DMS 273 treated with DMSO at 0.1 percent for 48 hours (cell line): ENCODE data around the gene RCC2.

Experiments used
- DNase-seq: peaks from one replicate; lab custom pipeline; 2025; lab: John Stamatoyannopoulos, UW

The RCC2 gene

DNA sequence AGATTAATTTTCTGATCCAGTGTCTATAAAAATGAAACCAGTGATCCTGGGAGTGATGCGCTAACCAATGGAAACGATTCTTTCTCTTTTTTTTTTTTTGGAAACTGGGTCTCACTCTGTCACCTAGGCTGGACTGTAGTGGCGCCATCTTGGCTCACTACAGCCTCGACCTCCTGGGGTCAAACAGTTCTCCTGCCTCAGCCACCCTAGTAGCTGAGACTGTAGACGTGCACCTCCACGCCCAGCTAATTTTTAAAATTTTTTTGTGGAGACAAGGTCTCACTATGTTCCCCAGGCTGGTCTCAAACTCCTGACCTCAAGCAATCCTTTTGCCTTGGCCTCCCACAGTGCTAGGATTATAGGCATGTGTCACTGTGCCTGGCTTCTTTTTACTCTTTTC lies 3.4 kb upstream of the RCC2 start:
- DNase-seq: no peak

GRCh38 chr1:17441993-17442357 lies 2.5 kb upstream of the RCC2 start:
- DNase-seq: no peak

DNA sequence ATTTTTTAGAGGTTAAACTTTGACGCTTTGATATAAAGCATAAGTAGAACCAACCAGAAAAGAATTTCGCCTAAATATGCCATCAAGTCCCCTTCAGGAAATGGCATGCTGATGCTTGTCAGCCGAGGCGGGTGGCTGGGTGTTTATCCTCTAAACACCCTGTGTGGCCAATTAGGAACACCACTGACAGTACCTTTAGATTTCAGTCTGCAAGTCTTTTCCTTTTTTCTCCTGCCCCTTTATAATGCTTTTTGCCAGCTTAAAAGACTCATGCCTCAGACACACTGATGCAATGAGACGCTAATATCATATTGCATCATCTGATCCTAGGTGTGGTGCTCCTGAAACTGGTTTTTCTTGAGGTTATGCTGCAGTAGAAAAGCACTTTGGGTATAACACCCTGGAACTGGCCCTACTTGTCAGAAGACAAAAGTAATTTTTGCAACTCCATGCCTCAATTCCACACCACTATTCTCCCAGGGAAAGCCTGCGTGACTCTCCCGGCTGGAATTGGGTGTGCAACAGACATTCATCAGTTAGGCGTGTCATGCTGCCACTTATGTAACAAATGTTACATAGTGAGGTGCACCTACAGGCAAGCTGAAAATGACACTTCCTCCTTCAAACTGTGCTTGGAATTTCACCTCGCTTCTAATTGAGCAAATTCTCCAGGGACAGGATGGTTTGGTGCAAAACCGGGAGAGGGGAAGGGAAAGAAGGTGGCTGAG lies 2.0 kb upstream of the RCC2 start:
- DNase-seq: no peak

GRCh38 chr1:17440827-17441168 lies 1.3 kb upstream of the RCC2 start:
- no peak for DNase-seq

- no peak for DNase-seq
These were observed 773 bp upstream of the RCC2 start for GRCh38 chr1:17440074-17440826.

DNA sequence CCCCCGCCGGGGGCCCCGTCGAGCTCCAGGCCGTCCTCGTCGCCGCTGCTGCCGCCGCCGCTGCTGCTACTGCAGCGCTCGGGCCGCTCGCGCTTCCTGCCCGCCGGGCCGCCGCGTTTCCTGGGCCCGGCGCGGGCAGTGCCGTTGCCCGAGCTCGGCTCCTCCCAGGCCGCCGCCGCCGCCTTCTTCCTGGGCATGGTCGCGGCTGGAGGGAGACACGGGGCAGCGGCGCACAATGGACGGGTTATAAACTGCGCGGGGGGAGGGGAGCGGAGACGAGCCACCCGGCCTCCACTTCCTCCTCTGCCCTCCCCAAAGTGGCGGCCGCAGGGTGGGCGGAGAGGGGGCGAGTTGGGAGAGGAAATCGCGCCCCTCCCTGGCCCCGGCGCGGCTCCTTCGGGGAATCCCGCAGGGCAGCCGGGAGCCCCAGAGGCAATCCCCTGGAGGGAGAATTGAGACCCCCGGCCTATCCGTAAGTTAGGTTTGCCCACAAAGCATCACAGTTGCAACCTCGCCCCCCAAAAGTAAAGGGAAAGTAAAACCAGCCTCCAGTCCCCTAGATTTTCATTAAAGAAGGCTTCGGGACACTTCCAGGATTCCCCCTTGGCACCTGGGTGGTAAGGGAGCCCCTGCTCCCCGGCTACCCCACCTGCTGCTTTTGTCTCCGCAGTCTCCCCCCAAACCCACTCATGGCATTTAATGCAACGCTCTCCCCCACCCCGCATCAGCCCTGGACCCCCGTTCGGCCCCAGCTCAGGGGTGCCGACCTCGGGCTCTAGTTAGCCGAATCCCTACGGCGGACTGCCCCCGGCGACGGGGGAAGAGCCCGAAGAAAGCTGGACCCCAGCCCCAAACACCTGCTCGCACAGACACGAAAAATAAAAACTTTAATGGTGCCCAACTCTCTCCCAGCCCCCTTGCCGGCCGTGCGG lies 893 bp downstream of the RCC2 start:
- DNase-seq: no peak

DNA sequence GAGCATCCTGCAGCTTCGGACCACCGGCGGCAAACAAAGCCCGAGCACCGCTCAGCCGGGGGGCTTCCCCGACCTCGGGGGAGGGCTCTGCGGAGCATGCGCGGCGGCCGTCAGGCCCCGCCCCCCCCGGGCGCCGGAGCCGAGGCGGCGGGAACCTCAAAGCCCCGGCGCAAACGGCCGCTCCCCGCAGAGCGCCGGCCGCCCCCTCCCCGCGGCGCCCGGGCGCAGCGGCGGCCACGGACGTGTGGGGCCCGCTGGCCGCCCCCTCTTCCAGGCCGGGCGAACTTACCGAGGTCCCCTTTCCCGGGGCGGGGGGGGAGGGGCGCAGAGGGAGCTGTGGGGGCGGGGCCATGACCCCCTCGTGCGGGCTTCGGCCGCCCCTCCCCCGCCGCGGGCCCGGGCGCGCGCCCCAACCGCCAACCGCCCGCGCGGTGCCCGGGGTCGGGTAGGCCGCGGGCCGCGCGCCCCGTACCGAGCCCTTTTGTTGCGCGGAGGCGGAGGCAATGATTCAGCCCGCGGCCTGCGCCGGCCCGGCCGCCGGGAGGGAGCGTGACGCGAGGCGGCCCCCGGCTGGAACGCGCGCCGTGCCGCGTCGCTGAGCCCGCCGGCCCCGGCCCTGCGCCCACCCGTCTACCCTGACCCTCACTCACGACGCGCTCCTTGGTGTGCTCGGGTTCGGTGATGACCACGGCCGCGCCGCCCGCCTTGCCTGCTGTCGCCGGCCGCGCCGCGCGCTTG lies 1.7 kb downstream of the RCC2 start:
- DNase-seq: no peak

DNA sequence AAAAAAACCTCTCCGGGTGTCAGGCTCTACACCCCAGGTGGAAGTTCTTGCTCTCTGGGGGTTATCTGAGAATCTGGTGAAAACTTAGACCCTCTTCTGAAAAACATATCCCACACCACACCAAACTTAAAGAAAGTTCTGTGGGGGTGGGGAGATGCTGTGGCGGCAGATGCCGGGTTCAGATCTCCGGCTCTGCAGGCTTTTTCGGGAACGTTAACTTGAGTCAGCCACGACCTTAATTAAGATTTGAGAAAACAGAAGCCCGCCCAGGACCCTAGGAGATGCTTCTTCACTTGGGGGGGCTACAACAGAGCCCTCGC lies 2.3 kb downstream of the RCC2 start:
- DNase-seq: no peak

DNA sequence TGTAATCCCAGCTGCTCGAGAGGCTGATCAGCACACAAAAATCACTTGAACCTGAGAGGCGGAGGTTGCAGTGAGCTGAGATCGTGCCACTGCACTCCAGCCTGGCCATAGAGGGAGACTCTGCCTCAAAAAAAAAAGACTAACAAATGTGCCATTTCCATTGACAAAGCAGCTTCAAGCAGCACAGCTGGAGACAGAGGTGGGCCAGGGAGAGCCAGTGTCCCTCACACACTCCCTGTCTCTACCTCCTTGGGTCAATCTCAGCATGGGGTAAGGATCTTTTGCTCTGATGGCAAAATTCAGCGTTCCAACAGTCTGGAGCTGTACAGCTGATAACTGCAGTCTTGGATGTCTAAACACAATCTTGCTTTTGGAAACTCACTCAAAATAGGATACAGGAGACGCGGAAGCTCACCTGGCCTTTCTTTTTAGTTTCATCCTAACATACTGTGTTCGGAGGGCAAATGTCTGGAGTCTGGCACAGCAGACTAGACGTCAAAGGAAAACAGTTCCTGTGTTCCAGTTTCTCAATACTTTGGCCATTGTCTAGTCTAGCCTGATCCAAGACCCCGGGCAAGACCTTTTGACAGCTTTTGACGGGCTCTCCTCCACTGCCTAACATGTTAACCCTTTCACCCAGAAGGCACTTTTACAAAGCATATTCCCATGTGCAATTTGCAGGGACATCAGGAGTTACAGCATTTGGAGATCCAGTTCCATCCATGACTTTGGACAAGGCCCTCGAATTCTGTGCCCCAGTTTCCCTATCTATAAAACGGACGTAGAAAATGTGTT lies 2.9 kb downstream of the RCC2 start:
- no peak for DNase-seq

DNA sequence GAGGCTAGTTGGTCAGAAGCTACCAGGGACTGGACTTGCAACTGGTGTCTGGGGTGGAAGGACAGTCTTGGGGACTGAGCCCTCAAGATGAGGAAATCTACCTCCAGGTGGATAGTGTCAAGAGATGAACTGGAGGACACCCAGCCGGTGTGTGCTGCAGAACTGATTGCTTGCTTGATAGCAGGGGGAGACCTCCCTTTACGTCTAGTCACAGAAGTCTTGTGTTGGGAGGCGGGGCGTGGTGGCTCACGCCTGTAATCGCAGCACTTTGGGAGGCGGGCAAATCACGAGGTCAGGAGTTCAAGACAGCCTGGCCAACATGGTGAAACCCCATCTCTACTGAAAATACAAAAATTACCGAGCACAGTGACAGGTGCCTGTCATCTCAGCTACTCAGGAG lies 4.9 kb downstream of the RCC2 start:
- no peak for DNase-seq

GRCh38 chr1:17434016-17434415 lies 5.5 kb downstream of the RCC2 start:
- no peak for DNase-seq

DNA sequence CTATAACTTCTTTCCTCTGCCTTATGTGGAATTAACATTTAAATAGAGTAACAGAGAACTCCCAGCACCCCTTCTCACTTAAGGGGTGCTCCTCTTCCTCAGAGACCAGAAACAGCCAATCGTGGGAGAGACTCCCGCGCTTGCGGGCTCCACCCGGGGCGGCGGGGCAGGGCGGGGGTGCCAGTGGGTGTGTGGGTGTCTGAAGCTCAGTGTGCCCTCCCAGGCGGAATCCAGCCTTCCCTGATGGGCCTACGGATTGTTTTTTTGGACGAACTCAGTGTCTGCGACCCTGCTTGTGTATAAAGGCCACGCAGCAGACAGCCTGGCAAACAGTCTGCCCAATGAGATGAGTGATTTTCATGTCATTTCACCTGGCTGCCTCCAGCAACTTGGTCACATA lies 6.2 kb downstream of the RCC2 start:
- no peak for DNase-seq

DNA sequence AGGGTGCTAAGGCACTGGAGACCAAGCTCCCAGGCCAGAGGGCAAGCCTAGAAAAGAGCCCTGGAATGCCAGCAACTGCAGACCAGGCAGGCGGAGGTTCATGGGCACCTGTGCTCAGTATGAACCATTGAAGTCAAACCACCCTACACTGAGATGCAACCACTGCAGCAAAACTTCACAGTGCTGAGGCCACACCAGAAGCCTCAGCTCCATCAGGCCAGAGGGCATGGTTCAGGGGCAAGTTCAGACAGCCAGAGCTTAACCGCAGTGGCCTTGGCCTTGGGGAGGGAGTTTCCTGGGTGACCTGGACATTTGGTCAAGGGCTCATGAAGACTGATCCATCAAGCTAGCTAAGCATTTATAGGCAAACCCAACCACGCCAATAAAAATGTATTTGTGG lies 7.1 kb downstream of the RCC2 start:
- no peak for DNase-seq

DNA sequence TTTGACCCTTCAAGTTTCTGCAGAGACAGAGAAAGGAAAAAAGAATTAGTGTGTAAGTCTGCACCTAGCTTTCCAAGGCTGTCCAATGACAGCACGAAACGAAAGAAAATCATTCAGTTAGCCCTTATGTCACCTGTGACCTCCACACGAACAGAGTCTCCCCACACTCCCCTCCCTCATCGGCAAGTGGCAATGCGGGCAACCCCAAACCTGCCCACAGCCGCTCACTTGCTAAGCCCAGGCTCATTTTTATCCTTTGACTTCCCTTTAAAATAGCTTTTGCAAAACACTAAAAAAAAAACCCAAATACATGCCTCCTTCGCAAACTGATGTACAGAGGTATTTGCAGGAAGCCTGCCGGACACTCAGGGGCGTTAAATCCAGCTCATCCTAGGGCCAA lies 10.3 kb downstream of the RCC2 start:
- DNase-seq: no peak

GRCh38 chr1:17427696-17428660 lies 11.5 kb downstream of the RCC2 start:
- DNase-seq: no peak

DNA sequence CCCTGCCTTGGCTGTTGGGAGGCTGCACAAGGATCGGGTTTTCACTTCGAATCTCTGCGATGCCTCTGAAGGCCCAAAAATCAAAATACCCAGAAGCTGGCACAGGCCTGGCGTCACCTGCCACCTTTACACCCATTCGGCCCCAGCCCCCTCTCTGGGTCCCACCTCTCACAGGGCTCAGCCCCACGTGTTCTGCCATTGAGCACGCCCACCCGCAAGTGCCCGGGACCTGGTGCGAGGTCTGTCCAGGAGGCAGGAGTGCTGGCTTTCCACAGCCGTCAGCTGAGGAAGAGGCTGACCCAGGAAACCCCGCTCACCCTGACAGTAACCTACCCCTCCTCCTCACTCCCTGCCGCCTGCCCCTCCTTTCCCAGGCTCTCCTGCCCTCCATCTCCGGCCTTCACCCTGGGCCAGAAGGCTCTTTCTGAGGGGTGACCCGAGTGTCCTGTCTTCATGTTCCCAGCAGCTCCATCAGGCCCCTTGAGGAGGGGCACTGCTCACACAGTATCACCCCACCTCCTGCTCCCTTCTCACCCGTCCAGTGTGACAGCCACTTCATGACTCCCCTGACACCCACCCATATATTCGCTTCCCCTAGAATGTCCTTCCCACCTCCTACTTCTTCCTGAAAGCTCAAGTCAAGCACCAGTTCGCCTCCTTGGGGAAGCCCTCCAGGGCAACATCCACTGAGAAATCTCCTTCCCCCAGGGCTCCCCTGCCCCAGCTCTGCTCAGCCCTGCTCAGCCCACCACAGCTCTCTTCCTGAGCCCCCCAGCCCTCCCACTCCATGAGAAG lies 13.5 kb downstream of the RCC2 start:
- no peak for DNase-seq

DNA sequence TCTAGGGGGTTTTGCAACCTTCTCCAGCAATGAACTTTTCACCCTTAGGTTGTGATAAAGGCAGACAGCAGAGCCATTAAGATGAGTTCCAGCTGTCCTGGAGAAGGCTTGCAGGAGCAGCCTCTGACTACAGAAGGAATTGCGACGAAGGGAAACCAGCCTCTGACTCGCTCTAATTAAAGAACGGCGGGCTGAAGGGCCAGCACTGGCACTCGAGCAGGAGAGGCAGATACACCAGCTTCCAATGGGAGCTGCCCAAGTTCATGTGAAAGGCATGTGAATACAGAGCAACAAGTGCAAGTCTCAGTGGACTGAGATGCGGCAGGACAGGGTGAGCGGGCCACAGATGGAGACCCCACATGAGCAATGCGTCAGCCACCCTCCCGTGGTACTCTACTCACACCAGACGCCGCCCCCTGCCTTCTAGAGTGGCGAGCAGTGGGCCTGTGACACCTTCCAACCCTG lies 15.7 kb downstream of the RCC2 start:
- DNase-seq: no peak

- no peak for DNase-seq
These were observed 17.0 kb downstream of the RCC2 start for GRCh38 chr1:17422461-17422860.

DNA sequence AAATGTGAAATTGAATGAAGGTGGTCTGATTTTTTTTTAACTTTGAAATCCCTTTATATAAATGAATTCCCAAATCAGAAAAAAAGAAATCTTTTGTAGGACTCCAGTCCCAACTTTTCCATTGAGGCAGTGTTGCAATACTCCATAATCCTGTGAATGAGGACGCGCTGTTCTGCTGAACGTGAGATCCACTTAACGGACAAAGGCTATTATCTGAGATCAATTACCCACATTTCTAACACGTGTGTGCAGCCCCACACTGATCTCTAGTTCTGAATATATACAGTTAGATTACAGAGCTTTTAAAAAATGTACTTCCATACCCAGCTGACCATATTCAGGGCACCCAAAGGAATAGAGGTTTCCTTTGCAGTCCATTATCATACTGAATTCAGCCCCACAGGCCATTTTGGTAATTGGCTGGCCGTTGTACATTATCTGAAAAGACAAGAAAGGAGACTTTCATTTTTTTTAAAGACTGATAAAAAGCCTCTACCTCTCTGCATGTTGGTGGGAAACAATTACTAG lies 19.0 kb downstream of the RCC2 start:
- DNase-seq: no peak
